Islet precursor cell (in vitro differentiated cells): ENCODE data around the gene SFXN2.
A peak's percentile ranks its signal among the peaks of the same experiment; 100 is the strongest.
"Not testable (repeated sequence)": the region's sequence is repeated elsewhere in the genome, so short reads cannot be mapped to it uniquely, and the experiment has no call there.

Source experiments
- DNase-seq: peaks from one replicate; pipeline ENCODE4 v3.0.0-alpha.2; 2018

Gene SFXN2

GRCh38 chr10:102758240-102758932, 44.0 kb downstream of the SFXN2 start:
- DNase-seq: peak; percentile 79

- not testable (repeated sequence) for DNase-seq
Observed at GRCh38 chr10:102758933-102759262, 44.5 kb downstream of the SFXN2 start.

- DNase-seq: no peak
Observed at GRCh38 chr10:102759497-102760210, 45.2 kb downstream of the SFXN2 start.

GRCh38 chr10:102761981-102762380, 47.5 kb downstream of the SFXN2 start:
- DNase-seq: no peak

- no peak for DNase-seq
Observed at GRCh38 chr10:102762401-102763015, 48.1 kb downstream of the SFXN2 start.

GRCh38 chr10:102763037-102763607, 48.7 kb downstream of the SFXN2 start:
- peak; percentile 83 for DNase-seq

GRCh38 chr10:102764470-102765161, 50.2 kb downstream of the SFXN2 start:
- no peak for DNase-seq

- DNase-seq: no peak
Observed at GRCh38 chr10:102765336-102765735, 50.9 kb downstream of the SFXN2 start.

GRCh38 chr10:102767428-102768160, 53.2 kb downstream of the SFXN2 start:
- DNase-seq: no peak

GRCh38 chr10:102769375-102770107, 55.1 kb downstream of the SFXN2 start:
- DNase-seq: peak; percentile 82

- DNase-seq: no peak
Observed at GRCh38 chr10:102770108-102770482, 55.7 kb downstream of the SFXN2 start.

GRCh38 chr10:102770792-102771191, 56.4 kb downstream of the SFXN2 start:
- DNase-seq: no peak

- no peak for DNase-seq
Observed at GRCh38 chr10:102773320-102773719, 58.9 kb downstream of the SFXN2 start.

- DNase-seq: no peak
Observed at GRCh38 chr10:102773986-102774385, 59.5 kb downstream of the SFXN2 start.

GRCh38 chr10:102775201-102775934, 60.9 kb downstream of the SFXN2 start:
- DNase-seq: peak; percentile 68

- DNase-seq: peak; percentile 98
Observed at GRCh38 chr10:102775935-102776669, 61.7 kb downstream of the SFXN2 start.

GRCh38 chr10:102776779-102777456, 62.5 kb downstream of the SFXN2 start:
- peak; percentile 99 for DNase-seq

GRCh38 chr10:102777711-102778453, 63.4 kb downstream of the SFXN2 start:
- peak; percentile 78 for DNase-seq

GRCh38 chr10:102778781-102779180, 64.3 kb downstream of the SFXN2 start:
- DNase-seq: no peak
